K562 (cell line): ENCODE data around the gene TNFRSF11A. TPM values are rescaled to one million over a fixed set of nuclear protein-coding genes. Genes with fewer than 3 reads are reported as not detected.
A peak's percentile ranks its signal among the peaks of the same experiment; 100 is the strongest.

Experiments used
- ATAC-seq: fragments of 200-7000 bp; cut with Tn5 transposase; 3 replicates; pipeline ENCODE4 v1.9.1; 2020; ENCODE audit warnings: moderate library complexity
- BruUV-seq: library from RNA; stranded (reverse); fragments of 400-500 nt; replicated peaks from 2 replicates; lab custom pipeline; 2021; lab: Mats Ljungman, UMichigan
- CTCF ChIA-PET: fragments of 300-600 bp; formaldehyde crosslinking; extraction: SDS; loops from one replicate; lab custom pipeline; 2021; ENCODE audit warnings: low intra/inter-chr PET ratio; lab: Yijun Ruan, JAX
- POLR2A ChIA-PET: fragments of 300-600, 350-650 bp; sonication (Branson Sonifier 250); formaldehyde crosslinking; extraction: SDS; loops from one replicate; lab custom pipeline; 2021; ENCODE audit warnings: antibody characterized with exemption, inconsistent platforms; lab: Yijun Ruan, JAX
- DNase-seq, 4 experiments: peaks; one replicate each; pipeline versions ENCODE4 v3.0.0 to v3.0.0-alpha.2; 2011 to 2018; ENCODE audit warnings: low spot score in 3 of 4, mixed read lengths in 3 of 4; ENCODE audit errors: extremely low read depth in 1 of 4
- FAIRE-seq: peaks from 2 replicates; lab custom pipeline; 2011; peaks lifted over from hg19 to GRCh38; lab: Jason Lieb, UNC
- H2AFZ ChIP-seq: 2 replicates; pipeline ENCODE4 v1.6.0; 2011; ENCODE audit warnings: low read depth, low read length, control low read depth, inconsistent platforms
- H3K27ac ChIP-seq: fragments of 200-600 bp; 3 replicates; pipeline ENCODE4 v1.8.0; 2011; ENCODE audit warnings: low read depth, mild to moderate bottlenecking, control low read depth, inconsistent platforms, low read length, moderate library complexity, mixed read lengths; ENCODE audit errors: extremely low read depth
- H3K27me3 ChIP-seq, 2 experiments: fragments of 300-600 bp in 1 of 2; 2 replicates in 1 of 2; 3 replicates in 1 of 2; pipeline versions ENCODE4 v1.6.0 to v1.8.0; 2011; ENCODE audit warnings: inconsistent platforms in 2 of 2, low read length in 2 of 2, mild to moderate bottlenecking in 1 of 2, mixed read lengths in 1 of 2, moderate library complexity in 1 of 2; ENCODE audit not compliant: control insufficient read depth in 2 of 2, insufficient read depth in 2 of 2
- H3K36me3 ChIP-seq: fragments of 300-600 bp; 3 replicates; pipeline ENCODE4 v1.8.0; 2011; ENCODE audit warnings: mild to moderate bottlenecking, low read length, inconsistent platforms; ENCODE audit not compliant: control insufficient read depth, insufficient read depth
- H3K4me1 ChIP-seq, 2 experiments: fragments of 200-600 bp in 1 of 2; replicated peaks in 1 of 2; 2 replicates in 1 of 2; 3 replicates in 1 of 2; pipeline versions ENCODE4 v1.5.1 to v1.8.0; 2011; ENCODE audit warnings: inconsistent platforms in 2 of 2, low read length in 2 of 2, mild to moderate bottlenecking in 1 of 2, mixed read lengths in 1 of 2, moderate library complexity in 1 of 2; ENCODE audit not compliant: control insufficient read depth in 2 of 2, insufficient read depth in 2 of 2
- H3K4me2 ChIP-seq: 2 replicates; pipeline ENCODE4 v1.6.1; 2011; ENCODE audit warnings: low read length, control low read depth, inconsistent platforms, mixed read lengths; ENCODE audit not compliant: insufficient read depth
- H3K4me3 ChIP-seq: fragments of 200-600 bp; sonication (generic), shearing (Covaris generic); 2 replicates; pipeline ENCODE4 v1.5.1; 2016; ENCODE audit warnings: control low read depth, inconsistent platforms
- H3K79me2 ChIP-seq: fragments of 200-600 bp; 3 replicates; pipeline ENCODE4 v1.8.0; 2011; ENCODE audit warnings: low read length, inconsistent platforms; ENCODE audit not compliant: control insufficient read depth, insufficient read depth
- H3K9ac ChIP-seq, 2 experiments: 2 replicates each; pipeline versions ENCODE4 v1.6.0 to v1.6.1; 2011; ENCODE audit warnings: low read depth in 2 of 2, low read length in 2 of 2, control low read depth in 1 of 2, inconsistent platforms in 1 of 2, mild to moderate bottlenecking in 1 of 2, mixed read lengths in 1 of 2; ENCODE audit not compliant: insufficient read depth in 1 of 2
- H3K9me1 ChIP-seq: one replicate; pipeline ENCODE4 v1.6.0; 2011; ENCODE audit warnings: inconsistent platforms, mild to moderate bottlenecking, low read length, moderate library complexity; ENCODE audit not compliant: control insufficient read depth, insufficient read depth
- H3K9me3 ChIP-seq: replicated peaks from 2 replicates; pipeline ENCODE4 v1.5.1; 2011; ENCODE audit warnings: low read depth, low read length, inconsistent platforms; ENCODE audit not compliant: control insufficient read depth, insufficient read depth
- H4K20me1 ChIP-seq: replicated peaks from 2 replicates; pipeline ENCODE4 v1.6.1; 2011; ENCODE audit warnings: low read length, inconsistent platforms, mixed read lengths; ENCODE audit not compliant: control insufficient read depth, insufficient read depth
- FOXK2 ChIP-seq, 2 experiments: fragments of 450-650 bp; IDR thresholded peaks in 1 of 2; conservative IDR thresholded peaks in 1 of 2; 2 replicates each; pipeline ENCODE4 v1.6.1; 2016; ENCODE audit warnings: low read depth in 2 of 2, mild to moderate bottlenecking in 1 of 2
- FUS ChIP-seq: fragments of 200-400 bp; formaldehyde crosslinking; optimal IDR thresholded peaks from 2 replicates; pipeline ENCODE3; 2017; ENCODE audit warnings: low read depth, low read length
- GABPB2 ChIP-seq: fragments of 250-450 bp; sonication (Bioruptor Pico); conservative IDR thresholded peaks from 2 replicates; pipeline ENCODE4 v1.5.1; 2021; ENCODE audit warnings: mild to moderate bottlenecking
- IFI16 ChIP-seq: fragments of 250-450 bp; sonication (Bioruptor Pico); IDR thresholded peaks from 2 replicates; pipeline ENCODE4 v2.1.2; 2022; ENCODE audit warnings: mild to moderate bottlenecking, inconsistent platforms
- MTA2 ChIP-seq: fragments of 450-650 bp; IDR thresholded peaks from 2 replicates; pipeline ENCODE4 v1.6.1; 2016; ENCODE audit warnings: low read depth
- NR2C1 ChIP-seq, 2 experiments: fragments of 450-650 bp; IDR thresholded peaks; 2 replicates each; pipeline ENCODE4 v1.6.1; 2017; ENCODE audit warnings: mild to moderate bottlenecking in 2 of 2, antibody characterized with exemption in 1 of 2, inconsistent platforms in 1 of 2, missing compliant biosample characterization in 1 of 2, missing genetic modification characterization in 1 of 2
- NR2C2 ChIP-seq, 2 experiments: fragments of 200-800 bp in 1 of 2; sonication (Bioruptor generic) in 1 of 2; sonication (generic) in 1 of 2; formaldehyde crosslinking in 1 of 2; IDR thresholded peaks; 2 replicates each; pipeline versions ENCODE4 v1.6.1 to v1.8.0; 2016 to 2022; ENCODE audit warnings: mild to moderate bottlenecking in 1 of 2, missing compliant biosample characterization in 1 of 2, missing genetic modification characterization in 1 of 2, missing genetic modification reagents in 1 of 2
- STAG1 ChIP-seq: sonication (generic); formaldehyde crosslinking; IDR thresholded peaks from 2 replicates; pipeline ENCODE4 v1.5.0; 2020; ENCODE audit warnings: missing genetic modification reagents, borderline replicate concordance
- TAF7 ChIP-seq: fragments of 450-650 bp; IDR thresholded peaks from 2 replicates; pipeline ENCODE4 v1.6.1; 2016; ENCODE audit warnings: missing genetic modification characterization, missing compliant biosample characterization
- TEAD2 ChIP-seq: fragments of 450-650 bp; IDR thresholded peaks from 2 replicates; pipeline ENCODE4 v1.6.1; 2016; ENCODE audit warnings: missing genetic modification characterization, control low read depth, missing compliant biosample characterization
- ZBTB1 ChIP-seq: sonication (generic); formaldehyde crosslinking; IDR thresholded peaks from 2 replicates; pipeline ENCODE4 v1.8.1; 2023; ENCODE audit warnings: missing genetic modification reagents, low read depth, mild to moderate bottlenecking, borderline replicate concordance
- ZFP36 ChIP-seq: fragments of 150-350 bp; IDR thresholded peaks from 2 replicates; pipeline ENCODE4 v1.6.1; 2018; ENCODE audit warnings: low read length, low read depth; ENCODE audit not compliant: partially characterized antibody
- ZKSCAN8 ChIP-seq: fragments of 200-800 bp; sonication (Bioruptor generic); IDR thresholded peaks from 2 replicates; pipeline ENCODE4 v1.6.1; 2016; ENCODE audit warnings: missing genetic modification characterization, missing compliant biosample characterization
- ZNF143 ChIP-seq: sonication (generic); formaldehyde crosslinking; IDR thresholded peaks from 2 replicates; pipeline ENCODE4 v1.9.0; 2022; ENCODE audit warnings: mild to moderate bottlenecking, missing genetic modification reagents
- ZNF717 ChIP-seq: fragments of 250-450 bp; sonication (Bioruptor Pico); IDR thresholded peaks from 2 replicates; pipeline ENCODE4 v1.5.0; 2021
- WGBS: fragments of 100-300 bp; shearing (Covaris generic); methylation state at CpG from one replicate; pipeline ENCODE4 v1.1.6; 2016; ENCODE audit warnings: low coverage, mixed read lengths; ENCODE audit not compliant: insufficient coverage; ENCODE audit errors: missing lambda C conversion rate; 5-methylcytosine and 5-hydroxymethylcytosine counted together
- in situ Hi-C: fragments of 300-500 bp; cut with MboI; formaldehyde crosslinking; loops from 4 replicates; pipeline ENCODE4 v1.15.0; 2018; ENCODE audit warnings: inconsistent platforms, mixed read lengths
- intact Hi-C: fragments of 100-400 bp; cut with micrococcal nuclease; formaldehyde crosslinking; loops from 2 replicates; pipeline ENCODE4 v1.14.2; 2022
- polyA plus RNA-seq, 8 experiments: library from polyadenylated mRNA; depleted of rRNA in 4 of 8; stranded (reverse) in 5 of 8; unstranded in 3 of 8; fragments of >200 nt; fragmentation: Nextera tagmentation in 2 of 8; fragmentation: Illumina TruSeq in 1 of 8; extraction: Ambion mirVana in 2 of 8; extraction: Trizol in 1 of 8; gene quantifications; 2 replicates each; pipeline versions ENCODE4 v1.2.1 to v1.2.3, GENCODE V29; 2011 to 2014; ENCODE audit warnings: inconsistent platforms in 1 of 8, missing spikeins in 1 of 8
- total RNA-seq, 7 experiments: library from RNA; depleted of rRNA in 6 of 7; stranded (reverse); fragments of >200 nt in 6 of 7; fragmentation: Illumina TruSeq in 2 of 7; extraction: Trizol in 2 of 7; gene quantifications; 2 replicates each; pipeline versions ENCODE4 v1.2.1 to v1.2.3, GENCODE V29; 2011 to 2021; ENCODE audit warnings: low replicate concordance in 1 of 7
- TF ChIP-seq, protein P1 (sequence below): sonication (generic); formaldehyde crosslinking; IDR thresholded peaks from 2 replicates; pipeline ENCODE4 v1.8.0; 2022; ENCODE audit warnings: mild to moderate bottlenecking, missing genetic modification reagents

Gene TNFRSF11A
- total and polyA plus RNA-seq, 9 of the 15 experiments (the other 6 are each of a cell fraction or from before 2014, with no cell fraction given) = 0.03 to 0.06 (median 0.04) TPM; not detected in 6

DNA sequence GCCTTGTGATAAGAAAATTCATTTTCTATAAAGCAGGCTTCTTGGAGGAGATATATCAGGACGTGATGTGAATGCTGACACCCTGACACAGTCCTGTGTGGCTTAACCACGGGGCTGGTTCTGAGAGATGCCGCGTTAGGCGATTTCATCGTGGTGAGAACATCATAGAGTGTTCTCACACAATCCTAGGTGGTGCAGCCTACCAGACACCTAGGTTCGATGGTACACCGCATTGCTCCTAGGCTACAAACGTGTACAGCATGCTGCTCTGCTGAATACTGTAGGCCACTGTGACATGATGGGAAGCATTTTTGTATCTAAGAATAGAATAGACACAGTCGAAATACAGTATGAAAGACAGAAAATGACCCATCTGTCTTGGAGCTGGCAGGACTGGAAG, 82.5 kb downstream of the TNFRSF11A start:
- CTCF ChIA-PET = no interaction called here

More for the DNA sequence above, 82.5 kb downstream of the TNFRSF11A start:
- POLR2A ChIA-PET = interaction anchor here (0.7 kb wide), 2 partner anchors 156 to 911 kb away, joined by 3 to 4 read pairs; no protein-coding TSS in a partner anchor
- Histone ChIP-seq H3K36me3 (no peaks in the 10 kb centered on the region), H2AFZ (0 out of 2 replicates have a peak overlapping the region, but pooled peaks have one; percentile 40), H3K27ac (no peak overlapping the region), H3K79me2 (no peaks in the 10 kb centered on the region), H3K4me2 (no peak overlapping the region), H3K9me3 (no peaks in the 10 kb centered on the region), H3K27me3 (no peaks in the 10 kb centered on the region), H3K4me1 (no peaks in the 10 kb centered on the region; a peak in 1 of 5 replicates), H4K20me1 (no peaks in the 10 kb centered on the region), H3K9ac (no peak overlapping the region), H3K4me3 (no peak overlapping the region), H3K9me1 (no peaks in the 10 kb centered on the region)
- DNase-seq (no peak), FAIRE-seq (no peak), ATAC-seq (no peak)
- intact Hi-C loops (no loop called here), in situ Hi-C loops (no loop called here)
- TF ChIP-seq FUS (no peak), IFI16 (CRISPR knock-in tag) (no peak), ZKSCAN8 (no peak), MTA2 (no peak), NR2C1 (IDR thresholded peaks at IDR 0.05) (no peak), NR2C1 (tag; IDR thresholded peaks at IDR 0.05) (no peak), TEAD2 (tag) (no peak), ZNF717 (CRISPR knock-in tag) (no peak), GABPB2 (CRISPR knock-in tag) (no peak), NR2C2 (CRISPR knock-in tag; IDR thresholded peaks at IDR 0.05) (no peak), NR2C2 (tag; IDR thresholded peaks at IDR 0.05) (no peak), STAG1 (CRISPR knock-in tag) (no peak), TAF7 (tag) (no peak), ZBTB1 (CRISPR knock-in tag) (no peak), FOXK2 (conservative IDR thresholded peaks at IDR 0.05 in 1 of 2, IDR thresholded peaks at IDR 0.05 in 1 of 2; ENCODE audit: low read depth in 2 of 2) (no peak), ZFP36 (no peak), ZNF143 (CRISPR knock-in tag) (no peak)
- TF ChIP-seq, protein P1, sequence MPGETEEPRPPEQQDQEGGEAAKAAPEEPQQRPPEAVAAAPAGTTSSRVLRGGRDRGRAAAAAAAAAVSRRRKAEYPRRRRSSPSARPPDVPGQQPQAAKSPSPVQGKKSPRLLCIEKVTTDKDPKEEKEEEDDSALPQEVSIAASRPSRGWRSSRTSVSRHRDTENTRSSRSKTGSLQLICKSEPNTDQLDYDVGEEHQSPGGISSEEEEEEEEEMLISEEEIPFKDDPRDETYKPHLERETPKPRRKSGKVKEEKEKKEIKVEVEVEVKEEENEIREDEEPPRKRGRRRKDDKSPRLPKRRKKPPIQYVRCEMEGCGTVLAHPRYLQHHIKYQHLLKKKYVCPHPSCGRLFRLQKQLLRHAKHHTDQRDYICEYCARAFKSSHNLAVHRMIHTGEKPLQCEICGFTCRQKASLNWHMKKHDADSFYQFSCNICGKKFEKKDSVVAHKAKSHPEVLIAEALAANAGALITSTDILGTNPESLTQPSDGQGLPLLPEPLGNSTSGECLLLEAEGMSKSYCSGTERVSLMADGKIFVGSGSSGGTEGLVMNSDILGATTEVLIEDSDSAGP = no peak
- 21% methylated on average over 10 of the region's 10 CpGs for WGBS
- BruUV-seq = no TSS peak
